GM18861 (cell line): Measurements from ENCODE around the gene ZBTB17.
"Not testable (repeated sequence)": the region's sequence is repeated elsewhere in the genome, so short reads cannot be mapped to it uniquely, and the experiment has no call there.

Source experiments
- ATAC-seq: cut with Tn5 transposase; IDR thresholded peaks from one replicate; pipeline ENCODE4 v1.9.1; 2021; ENCODE audit not compliant: unreplicated experiment

The ZBTB17 gene

GRCh38 chr1:15975805-15976680, at the start of gene ZBTB17:
TSS of gene ZBTB17 (minus strand) at chr1:15976101. CDS start at chr1:15948495, 27,606 bp downstream.
- ATAC-seq: peak; percentile 66

GRCh38 chr1:16023050-16023653, 47.3 kb upstream of the ZBTB17 start:
- no peak for ATAC-seq

DNA sequence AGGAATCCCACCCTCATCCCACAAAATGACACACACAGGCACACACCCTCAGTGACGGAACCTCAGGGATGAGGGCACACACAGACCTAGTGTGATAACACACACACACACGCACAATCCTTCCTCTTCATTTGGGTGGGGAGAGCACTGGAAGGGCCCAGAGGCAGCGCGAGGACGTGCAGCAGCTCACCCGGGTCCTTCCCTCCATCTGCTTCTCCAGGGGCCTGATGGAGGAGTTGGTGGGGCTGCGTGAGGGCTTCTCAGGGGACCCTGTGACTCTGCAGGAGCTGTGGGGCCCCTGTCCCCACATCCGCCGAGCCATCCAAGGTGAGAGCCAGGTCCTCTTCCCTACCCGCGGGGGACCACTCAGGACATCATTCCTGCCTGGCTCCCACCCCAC, 46.5 kb upstream of the ZBTB17 start:
- ATAC-seq: no peak

DNA sequence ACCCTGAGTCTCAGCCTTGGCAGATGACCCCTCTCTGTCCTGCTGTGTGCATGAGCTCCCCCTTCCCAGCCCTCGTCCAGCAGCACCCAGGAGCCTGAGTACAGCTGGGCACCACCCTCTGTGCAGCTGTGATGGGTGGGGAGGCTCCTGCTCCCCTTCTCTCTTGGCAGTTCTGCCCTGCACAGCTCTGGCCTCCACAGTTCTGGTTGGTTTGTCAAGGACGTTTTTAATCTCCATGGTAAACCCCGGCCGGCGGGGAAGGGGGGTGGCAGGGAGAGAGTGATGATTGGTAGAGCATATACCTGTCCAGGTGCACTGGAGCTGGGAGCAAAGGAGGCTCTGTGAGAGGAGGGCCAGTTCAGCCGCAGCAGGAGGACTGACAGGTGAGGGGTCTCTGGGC, 45.8 kb upstream of the ZBTB17 start, which contains the start of gene CLCNKA:
CLCNKA (plus strand) TSS at position 356 of the 400 bp plus-strand sequence. CDS start 584 bp downstream, outside the sequence.
- no peak for ATAC-seq

GRCh38 chr1:16020878-16021277, 45.0 kb upstream of the ZBTB17 start:
- not testable (repeated sequence) for ATAC-seq

DNA sequence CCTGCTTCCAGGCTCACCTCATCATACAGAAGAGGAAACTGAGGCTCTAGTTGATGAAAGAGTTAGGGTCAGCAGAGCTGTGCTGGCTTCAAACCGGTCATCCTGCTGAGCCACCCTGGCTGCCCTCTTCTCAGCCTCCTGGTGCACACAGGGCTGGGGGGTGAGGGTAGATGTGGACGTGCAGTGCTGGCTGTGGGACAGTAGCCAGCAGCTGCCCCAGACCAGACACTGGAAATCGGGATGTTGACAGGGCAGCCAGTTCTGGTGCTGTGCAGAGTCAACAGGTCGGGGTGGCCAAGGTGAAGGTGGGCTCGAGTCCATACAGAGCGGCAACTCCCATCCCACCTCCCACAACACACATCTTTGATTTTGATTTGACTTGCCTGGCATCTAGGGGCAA, 44.4 kb upstream of the ZBTB17 start:
- no peak for ATAC-seq

DNA sequence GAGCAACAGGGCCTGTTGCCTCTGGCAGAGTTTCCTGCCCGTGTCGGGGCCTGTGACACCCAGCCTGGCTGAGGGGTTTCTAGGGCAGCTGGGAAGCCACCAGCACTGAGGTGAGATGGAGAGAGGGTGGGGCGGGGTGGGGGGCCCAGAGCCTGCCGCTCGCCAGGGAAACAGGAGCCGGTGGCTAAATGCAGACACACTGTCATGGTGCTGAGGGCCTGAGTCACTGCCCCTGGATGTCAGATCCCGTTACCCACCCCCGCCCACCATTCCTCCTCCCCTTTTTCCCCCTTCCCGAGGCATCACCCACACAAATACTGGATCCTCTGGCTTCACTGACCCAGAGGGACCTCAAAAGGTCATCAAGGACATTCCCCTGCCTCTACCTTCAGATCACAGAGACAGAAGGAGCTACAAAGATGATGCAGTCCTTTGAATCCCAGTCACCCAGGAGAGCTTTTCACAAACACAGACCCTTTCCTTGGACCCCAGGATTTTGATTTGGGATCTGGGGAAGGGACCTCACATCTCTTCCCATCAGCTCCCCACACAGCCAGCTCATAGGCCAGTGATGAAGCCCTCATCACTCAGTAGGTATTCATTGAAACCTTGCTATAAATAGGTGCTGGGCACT, 43.9 kb upstream of the ZBTB17 start:
- ATAC-seq: no peak

GRCh38 chr1:16018749-16019643, 43.1 kb upstream of the ZBTB17 start:
- no peak for ATAC-seq

DNA sequence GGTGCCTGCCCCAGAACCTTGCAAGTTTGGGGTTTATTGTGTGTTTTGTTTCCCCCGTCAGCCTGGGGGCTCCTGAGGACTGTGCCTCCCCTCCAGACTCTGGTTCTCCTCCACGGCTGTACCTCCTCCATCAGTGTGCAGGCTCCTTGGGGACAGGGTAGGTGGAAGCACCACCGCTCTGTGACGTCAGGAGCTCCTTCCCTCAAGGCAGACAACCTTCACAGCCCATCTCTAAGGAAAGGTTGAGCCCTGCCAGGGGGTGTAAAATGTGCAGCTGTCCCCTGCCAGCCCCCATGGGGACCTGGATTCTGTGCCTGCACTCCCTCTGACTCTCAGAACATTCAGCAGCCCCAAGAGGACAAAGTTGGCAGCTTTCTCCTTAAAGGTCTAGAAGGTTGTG, 42.4 kb upstream of the ZBTB17 start:
- no peak for ATAC-seq

DNA sequence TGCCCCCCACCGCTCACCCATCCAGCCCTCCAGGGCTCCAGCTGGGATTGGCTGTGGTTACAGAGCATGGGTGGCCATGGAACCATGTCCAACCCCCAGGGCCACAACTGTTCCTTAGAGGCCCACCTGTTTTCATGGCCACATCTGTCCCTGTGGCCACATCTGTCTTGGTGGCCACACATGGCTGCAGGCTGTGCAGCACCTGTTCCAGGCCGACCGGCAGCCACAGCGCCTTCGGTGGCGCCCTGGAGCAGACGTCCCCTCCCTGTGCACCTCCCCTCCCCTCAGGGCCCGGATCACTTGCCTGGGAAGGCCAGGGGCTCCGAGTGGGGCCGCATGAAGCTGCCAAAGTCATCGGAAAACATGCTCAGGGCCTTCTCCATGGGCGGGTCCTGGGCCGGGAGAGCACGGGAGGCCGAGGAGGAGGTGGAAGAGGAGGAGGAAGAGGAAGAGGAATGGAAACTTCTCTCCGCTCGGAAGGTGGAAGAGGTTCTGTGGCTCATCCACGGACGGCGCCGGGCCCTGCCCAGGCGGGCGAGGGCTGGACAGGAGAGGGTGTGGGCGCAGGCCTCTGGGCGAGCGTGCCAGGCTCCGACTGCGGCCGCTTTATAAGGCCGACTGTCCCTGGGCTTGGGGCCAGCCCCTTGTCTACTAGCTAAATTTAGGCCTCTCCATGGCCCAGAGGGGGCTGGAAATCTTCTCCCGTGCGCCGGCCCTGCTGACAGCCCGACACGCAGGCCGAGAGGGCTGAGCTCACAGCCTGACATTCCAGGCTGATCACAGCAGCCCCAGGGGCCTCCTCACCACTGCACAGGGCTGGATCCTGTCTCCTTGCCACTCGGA, 41.8 kb upstream of the ZBTB17 start, which contains the start of gene HSPB7:
HSPB7 (minus strand) TSS at position 583 of the 843 bp plus-strand sequence; CDS start at position 503, 80 bp downstream.
- ATAC-seq: no peak

GRCh38 chr1:16017076-16017460, 41.2 kb upstream of the ZBTB17 start:
- no peak for ATAC-seq

GRCh38 chr1:16015960-16016901, 40.3 kb upstream of the ZBTB17 start:
- ATAC-seq: no peak

DNA sequence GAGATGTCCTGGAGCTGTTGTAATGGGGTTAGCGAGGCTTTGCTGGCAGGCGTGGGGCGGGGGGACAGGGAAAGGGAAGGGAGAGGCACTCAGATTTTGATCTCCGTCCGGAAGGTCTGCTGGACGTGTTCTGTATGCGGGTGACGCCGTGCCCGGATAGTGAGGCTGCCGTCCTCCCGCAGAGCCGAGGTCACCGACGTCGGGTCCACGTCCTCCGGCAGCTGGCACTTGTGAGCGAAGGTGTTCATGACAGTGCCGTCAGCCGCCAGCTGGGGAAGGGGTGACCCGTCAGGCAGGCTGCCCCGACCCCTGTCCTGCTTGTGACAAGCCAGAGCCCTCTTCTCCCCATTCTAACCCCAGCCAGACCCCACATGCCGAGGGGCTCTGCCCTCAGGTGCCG, 39.6 kb upstream of the ZBTB17 start:
- ATAC-seq: no peak

GRCh38 chr1:16014509-16015482, 38.9 kb upstream of the ZBTB17 start:
- no peak for ATAC-seq

- ATAC-seq: no peak
Observed at GRCh38 chr1:16013908-16014258, 38.0 kb upstream of the ZBTB17 start.

DNA sequence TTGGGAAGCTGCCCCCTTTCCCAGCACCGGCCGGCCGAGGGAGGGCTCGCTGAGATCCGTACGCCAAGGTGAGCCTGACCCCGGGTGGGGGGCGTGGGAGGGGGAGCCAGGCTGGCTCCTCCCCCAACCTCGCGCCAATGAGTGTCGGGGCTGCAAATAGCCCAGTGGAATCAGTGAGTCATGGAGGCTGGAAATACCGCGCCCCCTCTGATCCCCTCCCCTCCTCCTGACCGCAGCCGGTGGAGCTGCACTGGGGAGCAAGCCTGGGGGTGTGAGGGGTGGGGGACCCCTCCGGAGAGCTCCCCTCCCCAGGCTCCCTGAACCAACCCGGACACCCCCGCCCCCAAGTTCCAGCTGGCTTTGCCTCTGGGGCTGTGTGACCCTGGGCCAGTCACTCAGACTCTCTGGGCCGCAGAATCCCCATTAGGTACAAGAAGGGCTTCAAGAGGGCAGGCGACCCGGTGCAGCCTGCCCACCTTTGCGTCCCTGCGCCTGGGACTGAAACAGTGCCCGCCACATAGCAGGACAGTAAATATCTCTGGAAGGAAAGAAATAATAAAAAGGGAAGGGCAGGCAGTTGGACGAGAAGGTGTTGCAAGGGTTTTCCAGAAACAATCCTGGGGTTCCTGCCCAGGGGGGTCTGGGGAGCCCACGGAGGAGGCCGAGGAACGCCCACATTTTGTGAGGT, 37.5 kb upstream of the ZBTB17 start:
- no peak for ATAC-seq

GRCh38 chr1:16012590-16013219, 36.8 kb upstream of the ZBTB17 start:
- ATAC-seq: no peak
